DMS79 (cell line): ENCODE measurements around the gene FCRL5.
"Not testable (repeated sequence)": the region's sequence is repeated elsewhere in the genome, so short reads cannot be mapped to it uniquely, and the experiment has no call there.

Experiments used
- DNase-seq: peaks from one replicate; lab custom pipeline; 2025; lab: John Stamatoyannopoulos, UW

Gene FCRL5

GRCh38 chr1:157487096-157487495 is 65.2 kb downstream of the FCRL5 start:
- no peak for DNase-seq

DNA sequence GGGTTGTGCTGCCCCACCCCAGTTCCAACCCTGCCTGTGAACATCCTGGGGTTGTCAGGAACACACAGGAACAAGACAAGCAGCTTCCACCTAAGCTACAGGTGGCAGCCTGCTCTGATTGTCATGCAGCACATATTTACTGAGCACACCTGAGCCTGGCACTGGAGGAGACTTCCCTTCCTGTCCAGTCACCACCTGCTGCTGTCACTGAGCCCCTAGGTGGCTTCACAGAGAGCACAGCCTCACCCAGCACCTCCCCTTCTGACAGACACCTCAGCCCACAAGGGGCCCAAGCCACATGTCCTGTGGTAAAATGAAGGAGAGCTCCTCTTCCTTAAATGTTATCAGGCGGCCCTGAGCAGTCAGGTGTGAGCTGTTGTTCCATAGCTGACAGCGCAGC is 65.9 kb downstream of the FCRL5 start:
- DNase-seq, result not testable (repeated sequence)

DNA sequence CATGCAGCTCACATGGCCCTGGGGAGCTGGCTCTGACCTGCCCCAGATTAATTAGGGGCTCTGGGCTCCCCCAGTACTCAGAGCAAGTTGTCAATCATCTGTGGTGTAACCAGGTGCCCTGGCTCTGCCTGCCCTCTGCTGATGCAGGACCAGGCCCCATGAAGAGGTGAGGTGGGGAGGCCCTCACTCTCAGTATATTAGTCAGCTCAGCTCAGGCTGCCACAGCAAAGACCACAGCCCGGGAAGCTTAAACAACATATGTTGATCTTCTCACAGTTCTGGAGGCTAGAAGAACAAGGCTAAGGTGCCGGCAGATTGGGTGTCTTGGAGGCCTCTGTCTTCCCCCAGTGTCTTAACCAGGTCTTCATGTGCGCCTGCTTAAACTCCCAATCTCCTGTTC is 66.5 kb downstream of the FCRL5 start:
- DNase-seq, result no peak

- DNase-seq, result no peak
These were observed 67.7 kb downstream of the FCRL5 start for GRCh38 chr1:157484573-157484972.

DNA sequence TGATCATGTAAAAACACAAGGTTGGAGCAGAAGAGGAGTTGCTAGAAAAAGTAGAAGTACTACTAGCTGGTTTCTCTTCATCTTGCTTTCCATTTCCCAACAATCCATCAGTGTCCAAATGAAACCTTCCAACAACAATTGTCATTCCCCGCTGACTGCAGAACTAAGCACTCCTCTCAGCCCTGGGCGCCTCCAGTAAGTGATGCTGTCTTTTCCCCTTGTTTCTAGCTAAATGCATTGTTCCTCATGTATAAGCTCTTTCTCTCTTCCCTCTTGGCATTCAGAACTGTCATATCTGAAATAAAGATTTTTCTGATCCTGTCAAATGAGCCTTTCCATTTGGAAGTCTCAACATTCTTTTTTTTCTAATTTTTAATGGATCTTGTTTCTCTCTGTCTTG is 68.7 kb downstream of the FCRL5 start:
- no peak for DNase-seq

GRCh38 chr1:157482717-157483116 is 69.6 kb downstream of the FCRL5 start:
- no peak for DNase-seq

GRCh38 chr1:157482174-157482573 is 70.1 kb downstream of the FCRL5 start:
- DNase-seq, result no peak

DNA sequence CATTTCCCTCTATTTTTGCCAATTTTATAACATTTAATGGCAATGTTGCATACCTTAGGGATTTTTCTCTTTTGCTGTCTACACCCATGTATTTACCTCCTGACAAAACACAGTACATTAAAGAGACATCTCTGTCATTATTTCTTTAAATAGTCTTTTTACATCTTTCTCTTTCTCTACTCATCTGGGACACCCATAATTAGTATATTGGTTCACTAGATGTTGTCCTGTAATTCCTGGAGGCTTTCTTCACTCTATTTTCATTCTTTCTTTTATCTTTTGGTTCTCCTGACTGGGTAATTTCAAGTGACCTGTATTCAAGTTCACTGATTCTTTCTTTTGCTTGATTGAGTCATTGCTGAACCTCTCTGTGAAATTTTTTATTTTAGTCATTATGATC is 74.3 kb downstream of the FCRL5 start:
- no peak for DNase-seq

- DNase-seq, result no peak
These were observed 74.9 kb downstream of the FCRL5 start for GRCh38 chr1:157477419-157477818.

DNA sequence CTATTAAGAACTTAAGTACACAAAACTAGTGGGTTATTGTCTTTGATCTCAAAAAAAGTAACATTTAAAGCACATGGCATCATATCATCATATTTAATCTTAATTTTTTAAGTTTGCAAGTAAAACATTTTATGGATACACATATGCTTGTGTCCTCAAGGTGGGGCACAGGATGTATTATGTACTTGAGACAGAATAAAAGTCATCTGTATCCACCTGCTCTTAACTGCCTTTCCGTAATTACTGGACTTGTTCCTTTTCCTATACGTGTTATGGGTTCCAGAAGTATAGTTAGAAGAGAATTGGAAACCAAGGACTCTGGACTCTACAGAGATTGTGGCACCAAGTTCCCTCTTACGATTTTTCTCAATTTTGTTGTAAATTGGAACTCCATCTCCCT is 79.4 kb downstream of the FCRL5 start:
- no peak for DNase-seq

- no peak for DNase-seq
These were observed 80.1 kb downstream of the FCRL5 start for GRCh38 chr1:157472056-157472701.

GRCh38 chr1:157471531-157471930 is 80.8 kb downstream of the FCRL5 start:
- no peak for DNase-seq

DNA sequence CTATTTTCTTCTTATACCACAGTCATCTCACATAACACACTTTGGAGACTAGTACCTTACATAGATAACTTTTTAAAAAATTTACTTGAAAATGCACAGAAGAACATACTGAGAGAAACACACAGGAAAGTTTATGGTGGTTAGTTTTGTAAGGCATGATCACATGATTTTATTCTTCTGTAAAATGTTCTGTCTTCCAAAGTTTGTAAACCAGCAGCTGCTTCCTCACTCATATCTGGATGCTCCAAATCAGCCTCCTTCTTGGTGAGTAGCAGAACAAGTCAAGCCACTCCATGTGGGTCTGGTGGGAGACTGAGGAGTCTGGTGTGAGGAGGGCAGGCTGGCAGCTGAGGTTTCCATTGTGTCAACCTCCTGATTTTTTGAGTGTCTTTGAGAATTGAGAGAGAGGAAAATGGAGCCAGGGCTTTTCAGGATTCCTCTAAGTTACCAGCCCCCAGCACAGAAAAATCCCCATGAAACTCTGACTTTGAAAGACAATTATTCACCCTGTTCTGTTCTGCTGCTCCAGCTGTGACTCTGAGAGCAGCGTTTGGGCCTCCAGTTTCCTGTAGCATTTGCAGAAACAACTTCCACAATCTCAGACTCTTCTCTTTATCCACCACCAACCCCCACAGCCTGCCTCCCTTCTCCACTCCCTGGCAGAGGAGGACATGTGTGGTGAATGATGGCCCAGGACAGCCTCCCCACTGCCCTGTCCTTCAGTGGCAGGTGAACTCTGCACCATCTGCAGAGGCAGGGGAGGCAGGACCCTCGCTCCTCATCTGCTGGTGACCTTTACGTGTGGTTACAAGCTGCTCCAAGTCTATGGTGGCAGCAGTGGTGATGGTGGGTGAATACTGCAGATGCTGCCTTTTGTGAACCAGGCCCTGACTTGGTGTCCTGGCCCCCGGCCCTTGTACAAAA is 82.3 kb downstream of the FCRL5 start:
- DNase-seq, result no peak

GRCh38 chr1:157469300-157469699 is 83.0 kb downstream of the FCRL5 start:
- no peak for DNase-seq

GRCh38 chr1:157466011-157466410 is 86.3 kb downstream of the FCRL5 start:
- DNase-seq, result no peak
